ENCODE results near the gene EEF1A2. TPM values are rescaled to one million over a fixed set of nuclear protein-coding genes. Genes with fewer than 3 reads are reported as not detected.

The EEF1A2 gene
- polyA plus RNA-seq, 2 of the 4 experiments (the other 2 are of a cell fraction) = 16.3 to 129 TPM

DNA sequence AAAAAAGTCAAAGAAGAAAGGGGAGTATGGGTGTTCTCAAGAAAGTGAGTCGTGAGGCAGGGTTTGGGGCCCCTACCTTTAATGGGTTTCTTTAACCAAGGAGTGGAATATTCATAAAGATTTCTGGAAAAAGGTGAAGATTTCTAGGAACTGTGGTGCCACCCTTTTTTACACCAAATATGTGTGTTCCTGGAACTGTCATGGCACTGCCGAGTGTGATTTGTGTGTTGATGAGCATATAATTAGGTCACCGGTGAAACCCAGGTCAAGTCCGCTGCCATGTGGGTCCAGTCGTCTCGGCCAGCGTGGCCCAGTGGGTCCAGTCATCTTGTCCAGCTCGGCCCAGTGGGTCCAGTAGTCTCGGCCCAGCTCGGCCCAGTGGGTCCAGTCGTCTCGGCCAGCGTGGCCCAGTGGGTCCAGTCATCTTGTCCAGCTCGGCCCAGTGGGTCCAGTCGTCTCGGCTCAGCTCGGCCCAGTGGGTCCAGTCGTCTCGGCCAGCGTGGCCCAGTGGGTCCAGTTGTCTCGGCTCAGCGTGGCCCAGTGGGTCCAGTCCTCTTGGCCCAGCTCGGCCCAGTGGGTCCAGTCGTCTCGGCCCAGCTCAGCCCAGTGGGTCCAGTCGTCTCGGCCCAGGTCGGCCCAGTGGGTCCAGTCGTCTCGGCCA, 8.3 kb upstream of the EEF1A2 start:
- H3K4me2 ChIP-seq = no peak overlapping the region
- TF ChIP-seq EP300 (IDR thresholded peaks at IDR 0.05) (no peak), HOXA7 (CRISPR knock-in tag; IDR thresholded peaks at IDR 0.05) (no peak), RARB (CRISPR knock-in tag; IDR thresholded peaks at IDR 0.05) (no peak), CBX8 (IDR thresholded peaks at IDR 0.05) (no peak), ZNF302 (CRISPR knock-in tag; IDR thresholded peaks at IDR 0.05) (no peak), ZFP36 (IDR thresholded peaks at IDR 0.05; ENCODE audit: borderline replicate concordance, partially characterized antibody) (no peak), HEYL (CRISPR knock-in tag; IDR thresholded peaks at IDR 0.05) (no peak), ESRRA (IDR thresholded peaks at IDR 0.05; ENCODE audit: borderline replicate concordance, low read length) (no peak), KDM5A (IDR thresholded peaks at IDR 0.05) (no peak), TFCP2L1 (CRISPR knock-in tag; IDR thresholded peaks at IDR 0.05) (no peak)
- TF ChIP-seq, protein P1, sequence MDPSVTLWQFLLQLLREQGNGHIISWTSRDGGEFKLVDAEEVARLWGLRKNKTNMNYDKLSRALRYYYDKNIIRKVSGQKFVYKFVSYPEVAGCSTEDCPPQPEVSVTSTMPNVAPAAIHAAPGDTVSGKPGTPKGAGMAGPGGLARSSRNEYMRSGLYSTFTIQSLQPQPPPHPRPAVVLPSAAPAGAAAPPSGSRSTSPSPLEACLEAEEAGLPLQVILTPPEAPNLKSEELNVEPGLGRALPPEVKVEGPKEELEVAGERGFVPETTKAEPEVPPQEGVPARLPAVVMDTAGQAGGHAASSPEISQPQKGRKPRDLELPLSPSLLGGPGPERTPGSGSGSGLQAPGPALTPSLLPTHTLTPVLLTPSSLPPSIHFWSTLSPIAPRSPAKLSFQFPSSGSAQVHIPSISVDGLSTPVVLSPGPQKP (IDR thresholded peaks at IDR 0.05; ENCODE audit: low read depth, low read length) = no peak
- CTCF ChIA-PET = interaction anchor here (0.9 to 3.2 kb wide), 4 partner anchors 11 to 31 kb away, joined by 3 to 20 read pairs (median 12); partner anchors contain the start of gene PTK6
- H3K4me1 ChIP-seq = no peaks in the 10 kb centered on the region
- 69% methylated on average over 20 of the region's 30 CpGs for WGBS (ENCODE audit: missing lambda C conversion rate)
- peaks cover 17% of the 10 kb centered on the region for H3K9me3 ChIP-seq
- ATAC-seq = no peak
- FAIRE-seq = no peak
- no peak overlapping the region for H3K27ac ChIP-seq
- no peak for DNase-seq (ENCODE audit: low read depth in 1 of 2, low spot score in 1 of 2)
- no peak overlapping the region for H3K4me3 ChIP-seq
- POLR2A ChIA-PET = interaction anchor here (0.6 kb wide), 1 partner anchor 13 kb away, joined by 3 read pairs; no protein-coding TSS in a partner anchor

DNA sequence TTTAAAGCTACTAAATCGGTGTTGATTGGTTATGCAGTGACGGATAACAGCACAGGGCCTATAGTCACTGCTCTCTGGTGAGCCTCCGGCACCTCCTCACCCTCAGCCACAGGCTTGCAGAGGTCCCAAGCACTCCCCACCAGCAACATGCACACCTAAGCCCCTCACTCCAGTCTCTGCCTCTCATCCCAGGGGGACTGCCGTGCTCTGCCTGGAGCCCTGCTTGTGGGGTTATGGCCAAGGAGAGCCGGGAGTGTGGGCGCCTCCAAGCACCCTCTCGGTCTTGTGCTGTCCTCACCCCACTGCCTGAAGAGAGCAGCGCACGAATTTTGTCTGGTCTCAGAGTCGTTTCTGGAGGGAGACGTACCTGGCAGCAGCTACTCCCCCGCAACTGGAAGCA, 6.8 kb upstream of the EEF1A2 start:
- TF ChIP-seq MAZ (IDR thresholded peaks at IDR 0.05; ENCODE audit: borderline replicate concordance, low read depth, low read length) = no peak
- no peak for TF ChIP-seq CHD4 (IDR thresholded peaks at IDR 0.05; ENCODE audit: borderline replicate concordance)
- Histone ChIP-seq H3K4me2 (no peak overlapping the region), H3K4me3 (no peak overlapping the region), H3K27ac (no peak overlapping the region), H3K4me1 (no peaks in the 10 kb centered on the region), H3K9me3 (peaks cover 17% of the 10 kb centered on the region)
- 79% methylated on average over 12 of the region's 12 CpGs for WGBS (ENCODE audit: missing lambda C conversion rate)
- ChIA-PET POLR2A (interaction anchor here (1.6 kb wide), 1 partner anchor 15 kb away, joined by 8 read pairs; the partner anchor contains the start of gene PPDPF), CTCF (interaction anchor here (3.2 kb wide), 1 partner anchor 9 kb away, joined by 20 read pairs; no protein-coding TSS in a partner anchor)
- ATAC-seq (no peak), FAIRE-seq (no peak), DNase-seq (ENCODE audit: low read depth in 1 of 2, low spot score in 1 of 2) (no peak)

GRCh38 chr20:63505281-63505680, 6.4 kb upstream of the EEF1A2 start:
- no peak overlapping the region for H3K27ac ChIP-seq
- H3K4me1 ChIP-seq = no peaks in the 10 kb centered on the region
- H3K4me2 ChIP-seq = no peak overlapping the region
- DNase-seq (ENCODE audit: low read depth in 1 of 2, low spot score in 1 of 2) (no peak), FAIRE-seq (no peak), ATAC-seq (no peak)
- ChIA-PET POLR2A (interaction anchor here (1.6 kb wide), 1 partner anchor 15 kb away, joined by 8 read pairs; the partner anchor contains the start of gene PPDPF), CTCF (interaction anchor here (1.3 to 3.2 kb wide), 2 partner anchors 9 to 32 kb away, joined by 4 to 20 read pairs; partner anchors contain the start of gene PTK6)
- H3K9me3 ChIP-seq = peaks cover 17% of the 10 kb centered on the region
- H3K4me3 ChIP-seq = no peak overlapping the region
- WGBS (ENCODE audit: missing lambda C conversion rate) = 28% methylated on average over 8 of the region's 8 CpGs
- TF ChIP-seq NR3C1 (IDR thresholded peaks at IDR 0.05) (no peak), CHD2 (IDR thresholded peaks at IDR 0.05; ENCODE audit: low read length, partially characterized antibody) (no peak), EHF (CRISPR knock-in tag; IDR thresholded peaks at IDR 0.05) (no peak), ZSCAN20 (CRISPR knock-in tag; IDR thresholded peaks at IDR 0.05) (no peak)

DNA sequence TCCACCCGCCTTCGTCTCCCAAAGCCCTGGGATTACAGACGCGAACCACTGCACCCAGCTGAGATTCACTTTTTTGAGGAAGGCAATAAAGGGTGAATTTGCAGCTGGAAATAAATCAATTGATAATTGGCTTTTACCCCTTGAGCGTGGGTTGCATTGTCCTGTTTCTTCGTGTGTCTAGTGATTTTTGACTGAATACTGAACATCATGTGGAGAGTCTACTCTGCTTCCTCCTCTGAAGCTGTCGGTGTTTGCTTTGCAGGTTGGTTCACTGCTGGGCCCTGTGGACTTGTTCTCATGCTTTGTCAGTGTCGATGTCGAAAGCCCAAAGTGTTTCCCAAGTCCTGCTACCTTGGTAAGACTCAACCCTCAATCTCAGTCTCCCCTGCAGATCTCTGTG, 5.8 kb upstream of the EEF1A2 start:
- ChIA-PET POLR2A (interaction anchor here (1.6 kb wide), 1 partner anchor 16 kb away, joined by 8 read pairs; the partner anchor contains the start of gene PPDPF), CTCF (interaction anchor here (1.3 to 3.2 kb wide), 2 partner anchors 8 to 33 kb away, joined by 4 to 20 read pairs; partner anchors contain the start of gene PTK6)
- Histone ChIP-seq H3K9me3 (peaks cover 17% of the 10 kb centered on the region), H3K4me1 (peaks cover under 1% of the 10 kb centered on the region; the same call in 1 of the 3 replicates), H3K27ac (no peak overlapping the region), H3K4me2 (no peak overlapping the region), H3K4me3 (no peak overlapping the region)
- DNase-seq (ENCODE audit: low read depth in 1 of 2, low spot score in 1 of 2) (no peak), ATAC-seq (no peak), FAIRE-seq (no peak)
- 63% methylated on average over 9 of the region's 9 CpGs for WGBS (ENCODE audit: missing lambda C conversion rate)
- no peak for TF ChIP-seq HOXA7 (CRISPR knock-in tag; IDR thresholded peaks at IDR 0.05)
- no peak for TF ChIP-seq EHMT2 (IDR thresholded peaks at IDR 0.05; ENCODE audit: low read depth)
- no peak for TF ChIP-seq EP300 (IDR thresholded peaks at IDR 0.05)
- TF ChIP-seq CTCF (IDR thresholded peaks at IDR 0.05) = no peak
- TF ChIP-seq TFCP2L1 (CRISPR knock-in tag; IDR thresholded peaks at IDR 0.05) = no peak
- TF ChIP-seq HOXB5 (CRISPR knock-in tag; IDR thresholded peaks at IDR 0.05) = no peak
- TF ChIP-seq JUNB (IDR thresholded peaks at IDR 0.05) = no peak
- no peak for TF ChIP-seq HOXB13 (CRISPR knock-in tag; IDR thresholded peaks at IDR 0.05; ENCODE audit: low read depth)
- TF ChIP-seq RFX5 (IDR thresholded peaks at IDR 0.05) = no peak
- TF ChIP-seq ATOH8 (CRISPR knock-in tag; IDR thresholded peaks at IDR 0.05; ENCODE audit: low read depth) = no peak
- TF ChIP-seq NFE2L2 (conservative IDR thresholded peaks at IDR 0.05; ENCODE audit: low read length) = no peak
- no peak for TF ChIP-seq TP53 (CRISPR knock-in tag; IDR thresholded peaks at IDR 0.05)
- TF ChIP-seq GATA3 (IDR thresholded peaks at IDR 0.05; ENCODE audit: borderline replicate concordance) = no peak
- TF ChIP-seq RAD21 (conservative IDR thresholded peaks at IDR 0.05 in 1 of 2, IDR thresholded peaks at IDR 0.05 in 1 of 2) = no peak
